EL (cell line): ENCODE measurements around the gene SFTPD.

Experiments used
- DNase-seq: peaks from one replicate; pipeline ENCODE4 v3.0.0-alpha.2; 2016

The SFTPD gene

GRCh38 chr10:79944428-79945395 lies 4.2 kb downstream of the SFTPD start:
- DNase-seq = no peak

- no peak for DNase-seq
These were observed 5.0 kb downstream of the SFTPD start for GRCh38 chr10:79943871-79944270.

GRCh38 chr10:79942261-79943185 lies 6.4 kb downstream of the SFTPD start:
- DNase-seq = no peak

GRCh38 chr10:79941585-79942210 lies 7.2 kb downstream of the SFTPD start:
- DNase-seq = no peak

- no peak for DNase-seq
These were observed 7.8 kb downstream of the SFTPD start for GRCh38 chr10:79941146-79941545.

GRCh38 chr10:79940431-79940830 lies 8.5 kb downstream of the SFTPD start:
- DNase-seq = no peak

- DNase-seq = no peak
These were observed 8.9 kb downstream of the SFTPD start for GRCh38 chr10:79939969-79940368.

GRCh38 chr10:79938728-79939406 lies 10.0 kb downstream of the SFTPD start:
- no peak for DNase-seq

- DNase-seq = no peak
These were observed 11.2 kb downstream of the SFTPD start for GRCh38 chr10:79937701-79938151.

- DNase-seq = no peak
These were observed 12.0 kb downstream of the SFTPD start for GRCh38 chr10:79936625-79937615.

- no peak for DNase-seq
These were observed 14.9 kb downstream of the SFTPD start for GRCh38 chr10:79933961-79934360.

- no peak for DNase-seq
These were observed 16.0 kb downstream of the SFTPD start for GRCh38 chr10:79932841-79933379.

- DNase-seq = no peak
These were observed 16.6 kb downstream of the SFTPD start for GRCh38 chr10:79932307-79932706.

GRCh38 chr10:79930751-79931150 lies 18.2 kb downstream of the SFTPD start:
- DNase-seq = no peak

GRCh38 chr10:79930267-79930666 lies 18.6 kb downstream of the SFTPD start:
- no peak for DNase-seq

- DNase-seq = peak; percentile 66
These were observed 19.4 kb downstream of the SFTPD start for GRCh38 chr10:79929409-79929904.

GRCh38 chr10:79928028-79928583 lies 20.8 kb downstream of the SFTPD start:
- no peak for DNase-seq

GRCh38 chr10:79927111-79927828 lies 21.6 kb downstream of the SFTPD start:
- no peak for DNase-seq

- no peak for DNase-seq
These were observed 22.9 kb downstream of the SFTPD start for GRCh38 chr10:79926037-79926436.

GRCh38 chr10:79925614-79926013 lies 23.3 kb downstream of the SFTPD start:
- DNase-seq = no peak
